Measurements from ENCODE around the gene RPS4Y1.
"Not testable (repeated sequence)": the region's sequence is repeated elsewhere in the genome, so short reads cannot be mapped to it uniquely, and the experiment has no call there.

Gene RPS4Y1

GRCh38 chrY:2841471-2841893 is at the start of gene RPS4Y1:
TSS of gene RPS4Y1 (plus strand) at chrY:2841602. CDS start at chrY:2841625, 23 bp downstream.
- Mint-ChIP-seq H3K4me3 (peak within 1 kb of the TSS; percentile 97), H3K27ac (peak within 1 kb of the TSS; percentile 98), H3K4me1 (ENCODE audit: low read depth) (peaks cover 32% of the 10 kb centered on the region), H3K9me3 (no peaks in the 10 kb centered on the region), H3K27me3 (ENCODE audit: low read depth) (no peaks in the 10 kb centered on the region), H3K36me3 (ENCODE audit: low read depth) (peaks cover 48% of the 10 kb centered on the region)
- peak; percentile 48 for DNase-seq (ENCODE audit: low spot score)

DNA sequence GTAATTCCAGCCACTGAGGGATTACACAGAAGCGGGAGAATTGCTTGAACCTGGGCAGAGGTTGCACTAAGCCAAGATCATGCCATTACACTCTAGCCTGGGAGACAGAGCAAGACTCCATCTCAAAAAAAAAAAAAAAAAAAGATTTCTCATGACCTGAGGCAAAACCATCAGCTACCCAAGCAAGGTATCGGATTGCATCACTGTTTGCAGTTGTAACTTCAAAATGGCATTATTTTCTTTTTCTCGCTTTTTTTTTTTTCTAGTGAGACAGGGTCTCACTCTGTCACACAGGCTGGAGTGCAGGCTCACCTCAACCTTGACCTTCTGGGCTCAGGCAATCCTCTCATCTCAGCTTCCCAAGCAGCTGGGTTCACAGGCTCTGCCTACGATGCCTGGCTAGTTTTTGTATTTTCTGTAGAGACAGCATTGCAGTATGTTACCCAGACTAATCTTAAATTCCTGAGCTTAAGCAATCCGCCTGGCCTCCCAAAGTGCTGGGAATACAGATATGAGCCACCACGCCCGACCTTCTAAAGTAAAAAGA is 44.4 kb upstream of the RPS4Y1 start:
- Mint-ChIP-seq H3K27me3 (ENCODE audit: low read depth) (peaks cover 7% of the 10 kb centered on the region), H3K4me3 (no peak overlapping the region)

DNA sequence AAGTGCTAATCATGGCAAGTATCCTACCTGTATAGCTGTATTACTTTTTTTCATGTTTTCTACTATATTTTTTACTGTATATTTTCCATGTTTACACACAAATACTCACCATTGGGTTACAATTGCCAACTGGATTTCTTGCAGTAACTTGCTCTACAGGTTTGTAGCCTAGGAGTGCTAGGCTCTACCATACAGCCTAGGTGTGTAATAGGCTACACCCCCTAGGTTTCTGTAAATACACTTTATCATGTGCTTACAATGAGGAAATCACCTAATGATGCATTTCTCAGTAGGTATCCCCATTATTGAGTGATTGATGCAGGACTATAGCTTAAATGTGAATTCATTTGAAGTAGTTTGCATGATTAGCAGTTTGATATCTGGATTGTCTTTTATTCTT is 43.4 kb upstream of the RPS4Y1 start:
- Mint-ChIP-seq H3K27ac (no peak overlapping the region), H3K27me3 (ENCODE audit: low read depth) (peaks cover 3% of the 10 kb centered on the region), H3K36me3 (ENCODE audit: low read depth) (no peaks in the 10 kb centered on the region), H3K9me3 (no peaks in the 10 kb centered on the region), H3K4me1 (ENCODE audit: low read depth) (peaks cover 14% of the 10 kb centered on the region), H3K4me3 (no peak overlapping the region)
- no peak for DNase-seq (ENCODE audit: low spot score)

More for the DNA sequence above, 44.4 kb upstream of the RPS4Y1 start:
- Mint-ChIP-seq H3K4me1 (ENCODE audit: low read depth) (peaks cover 6% of the 10 kb centered on the region), H3K27ac (no peak overlapping the region), H3K36me3 (ENCODE audit: low read depth) (no peaks in the 10 kb centered on the region), H3K9me3 (no peaks in the 10 kb centered on the region)
- DNase-seq (ENCODE audit: low spot score) = no peak

DNA sequence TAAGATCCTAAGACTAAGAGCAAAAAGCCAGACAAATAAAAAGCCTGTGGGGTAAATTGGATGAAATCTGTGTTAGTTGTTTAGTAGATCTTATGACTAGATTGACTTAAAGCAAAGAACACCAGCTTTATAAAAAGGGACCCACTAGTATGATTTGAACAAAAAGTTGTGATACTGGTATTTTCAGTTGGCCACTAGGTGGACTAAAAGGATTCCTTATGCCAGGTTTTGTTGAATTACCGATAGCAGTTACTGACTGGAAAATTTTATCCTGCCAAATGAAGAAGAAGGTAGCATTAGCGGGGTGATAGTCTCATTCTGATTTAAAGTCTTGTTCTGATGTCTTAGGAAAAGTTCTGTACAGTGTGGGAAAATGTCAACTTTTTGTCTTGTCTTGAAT is 41.2 kb upstream of the RPS4Y1 start:
- H3K36me3 Mint-ChIP-seq (ENCODE audit: low read depth) = peaks cover 1% of the 10 kb centered on the region
- H3K27me3 Mint-ChIP-seq (ENCODE audit: low read depth) = peaks cover 13% of the 10 kb centered on the region
- no peak for DNase-seq (ENCODE audit: low spot score)
- no peak overlapping the region for H3K27ac Mint-ChIP-seq
- no peaks in the 10 kb centered on the region for H3K9me3 Mint-ChIP-seq
- no peak overlapping the region for H3K4me3 Mint-ChIP-seq
- peaks cover 14% of the 10 kb centered on the region for H3K4me1 Mint-ChIP-seq (ENCODE audit: low read depth)

GRCh38 chrY:2817146-2817896 is 24.1 kb upstream of the RPS4Y1 start:
- not testable (repeated sequence) for DNase-seq (ENCODE audit: low spot score); H3K27me3 Mint-ChIP-seq (ENCODE audit: low read depth); H3K4me1 Mint-ChIP-seq (ENCODE audit: low read depth); H3K4me3 Mint-ChIP-seq; H3K27ac Mint-ChIP-seq; H3K36me3 Mint-ChIP-seq (ENCODE audit: low read depth); H3K9me3 Mint-ChIP-seq

- no peak for DNase-seq (ENCODE audit: low spot score)
- Mint-ChIP-seq H3K4me3 (no peak overlapping the region), H3K4me1 (ENCODE audit: low read depth) (no peaks in the 10 kb centered on the region), H3K27ac (no peak overlapping the region), H3K36me3 (ENCODE audit: low read depth) (no peaks in the 10 kb centered on the region), H3K9me3 (no peaks in the 10 kb centered on the region), H3K27me3 (ENCODE audit: low read depth) (peaks cover 11% of the 10 kb centered on the region)
Measured at GRCh38 chrY:2824471-2824870, 16.9 kb upstream of the RPS4Y1 start.

GRCh38 chrY:2828497-2828896 is 12.9 kb upstream of the RPS4Y1 start:
- Mint-ChIP-seq H3K4me1 (ENCODE audit: low read depth) (no peaks in the 10 kb centered on the region), H3K27me3 (ENCODE audit: low read depth) (peaks cover 25% of the 10 kb centered on the region), H3K9me3 (no peaks in the 10 kb centered on the region), H3K36me3 (ENCODE audit: low read depth) (no peaks in the 10 kb centered on the region), H3K4me3 (no peak overlapping the region), H3K27ac (no peak overlapping the region)
- no peak for DNase-seq (ENCODE audit: low spot score)

DNA sequence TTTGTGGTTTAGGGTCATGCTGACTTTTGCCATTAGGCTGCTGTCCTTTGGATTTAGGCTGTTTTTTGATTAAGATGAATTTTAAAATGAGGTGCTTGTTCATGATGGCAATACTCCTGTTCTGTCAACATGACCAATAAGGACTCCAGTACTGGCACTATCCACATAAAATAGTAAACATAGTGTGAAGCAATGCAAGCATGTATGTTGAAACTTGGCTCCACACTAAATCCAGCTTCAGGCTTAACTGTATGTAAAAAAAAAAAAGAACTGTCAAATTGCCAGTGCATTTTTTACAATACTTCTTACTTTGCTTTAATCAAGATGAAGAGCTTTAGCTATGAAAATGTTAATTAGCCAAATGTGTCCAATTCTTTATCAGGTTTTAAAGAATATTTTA is 6.2 kb upstream of the RPS4Y1 start:
- Mint-ChIP-seq H3K4me3 (no peak overlapping the region), H3K4me1 (ENCODE audit: low read depth) (peaks cover 2% of the 10 kb centered on the region), H3K9me3 (no peaks in the 10 kb centered on the region), H3K27ac (no peak overlapping the region), H3K27me3 (ENCODE audit: low read depth) (peaks cover 25% of the 10 kb centered on the region), H3K36me3 (ENCODE audit: low read depth) (no peaks in the 10 kb centered on the region)
- no peak for DNase-seq (ENCODE audit: low spot score)

DNA sequence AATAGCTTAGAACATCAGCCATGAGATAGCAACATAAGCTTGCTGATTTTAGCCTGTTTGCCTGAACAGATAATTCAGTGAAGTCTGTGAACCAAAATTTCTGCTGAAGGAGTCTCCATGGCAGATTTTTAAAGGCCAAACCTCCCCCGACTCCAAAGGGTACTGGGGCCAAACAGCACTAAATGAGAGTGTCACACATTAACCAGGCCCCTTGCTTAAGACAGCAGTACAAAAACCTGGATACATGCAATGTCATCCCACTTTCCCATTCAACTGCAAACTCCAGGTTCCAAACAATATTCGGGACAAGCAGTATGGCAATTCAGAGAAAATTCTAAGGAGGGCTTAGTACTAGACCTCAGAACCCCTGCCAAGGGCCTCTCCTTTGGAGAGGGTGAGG is 4.3 kb upstream of the RPS4Y1 start:
- Mint-ChIP-seq H3K4me1 (ENCODE audit: low read depth) (peaks cover 9% of the 10 kb centered on the region), H3K27ac (no peak overlapping the region), H3K36me3 (ENCODE audit: low read depth) (peaks cover 7% of the 10 kb centered on the region), H3K27me3 (ENCODE audit: low read depth) (peaks cover 15% of the 10 kb centered on the region), H3K9me3 (no peaks in the 10 kb centered on the region), H3K4me3 (no peak overlapping the region)
- no peak for DNase-seq (ENCODE audit: low spot score)

GRCh38 chrY:2837932-2838331 is 3.5 kb upstream of the RPS4Y1 start:
- Mint-ChIP-seq H3K27ac (no peak overlapping the region), H3K27me3 (ENCODE audit: low read depth) (peaks cover 12% of the 10 kb centered on the region), H3K9me3 (no peaks in the 10 kb centered on the region), H3K36me3 (ENCODE audit: low read depth) (peaks cover 14% of the 10 kb centered on the region), H3K4me1 (ENCODE audit: low read depth) (peaks cover 14% of the 10 kb centered on the region), H3K4me3 (no peak overlapping the region)
- DNase-seq (ENCODE audit: low spot score) = no peak

DNA sequence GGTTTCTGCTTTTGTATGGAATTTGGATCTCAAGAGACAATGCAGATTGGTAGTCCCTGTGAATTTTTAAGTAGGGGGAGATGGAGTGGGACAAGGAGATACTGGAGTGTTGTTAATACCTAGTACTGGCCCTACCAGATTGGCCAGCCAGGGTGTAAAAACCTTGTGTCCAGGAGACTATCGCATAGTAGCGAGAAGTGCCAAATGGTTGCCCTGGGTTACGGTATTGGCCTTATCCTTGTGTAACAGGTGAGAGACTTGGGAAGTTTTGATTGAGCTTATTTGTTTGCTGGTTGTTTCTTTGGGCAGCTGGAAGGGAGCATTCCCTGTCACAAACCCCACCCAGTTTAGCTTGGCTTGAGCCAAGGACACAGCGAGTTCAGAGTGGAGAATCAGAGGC is 5.4 kb downstream of the RPS4Y1 start:
- Mint-ChIP-seq H3K36me3 (ENCODE audit: low read depth) (peaks cover 88% of the 10 kb centered on the region), H3K9me3 (no peaks in the 10 kb centered on the region), H3K4me1 (ENCODE audit: low read depth) (peaks cover 46% of the 10 kb centered on the region), H3K27me3 (ENCODE audit: low read depth) (no peaks in the 10 kb centered on the region), H3K27ac (peak overlapping the region; percentile 9), H3K4me3 (peak overlapping the region; percentile 55)
- DNase-seq (ENCODE audit: low spot score) = no peak

GRCh38 chrY:2848384-2848783 is 7.0 kb downstream of the RPS4Y1 start:
- H3K27me3 Mint-ChIP-seq (ENCODE audit: low read depth) = no peaks in the 10 kb centered on the region
- no peaks in the 10 kb centered on the region for H3K9me3 Mint-ChIP-seq
- peak overlapping the region; percentile 41 for H3K27ac Mint-ChIP-seq
- no peak for DNase-seq (ENCODE audit: low spot score)
- H3K4me3 Mint-ChIP-seq = peak overlapping the region; percentile 30
- H3K4me1 Mint-ChIP-seq (ENCODE audit: low read depth) = peaks cover 43% of the 10 kb centered on the region
- peaks cover 87% of the 10 kb centered on the region for H3K36me3 Mint-ChIP-seq (ENCODE audit: low read depth)

- no peak overlapping the region for H3K27ac Mint-ChIP-seq
- no peaks in the 10 kb centered on the region for H3K27me3 Mint-ChIP-seq (ENCODE audit: low read depth)
- H3K4me3 Mint-ChIP-seq = no peak overlapping the region
- H3K36me3 Mint-ChIP-seq (ENCODE audit: low read depth) = peaks cover 81% of the 10 kb centered on the region
- H3K9me3 Mint-ChIP-seq = no peaks in the 10 kb centered on the region
- DNase-seq (ENCODE audit: low spot score) = no peak
- H3K4me1 Mint-ChIP-seq (ENCODE audit: low read depth) = peaks cover 38% of the 10 kb centered on the region
Measured at GRCh38 chrY:2849368-2849767, 8.0 kb downstream of the RPS4Y1 start.

DNA sequence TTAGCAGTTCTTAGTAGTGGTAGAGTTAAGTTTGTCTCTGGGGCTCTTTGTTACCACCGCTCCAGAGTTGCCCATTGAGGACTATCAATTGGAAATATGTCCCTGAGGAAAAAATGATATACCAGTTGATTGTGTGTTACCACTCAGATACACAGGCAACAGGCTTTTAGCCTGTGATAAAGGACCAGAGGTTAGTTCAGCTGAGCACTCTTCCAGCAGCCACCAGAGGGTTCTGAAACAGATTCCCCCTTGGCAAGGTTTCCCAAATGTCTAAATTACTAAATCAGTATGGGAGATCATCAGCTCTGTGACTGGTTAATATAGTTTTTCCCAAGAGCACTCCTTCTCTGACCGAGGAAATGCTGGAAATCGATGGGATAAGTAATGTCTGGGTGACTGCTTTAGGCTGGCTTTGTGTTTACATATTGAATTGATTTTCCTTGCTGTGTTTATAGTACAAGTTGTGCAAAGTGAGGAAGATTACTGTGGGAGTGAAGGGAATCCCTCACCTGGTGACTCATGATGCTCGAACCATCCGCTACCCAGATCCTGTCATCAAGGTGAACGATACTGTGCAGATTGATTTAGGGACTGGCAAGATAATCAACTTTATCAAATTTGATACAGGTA is 12.9 kb downstream of the RPS4Y1 start:
- Mint-ChIP-seq H3K36me3 (ENCODE audit: low read depth) (peaks cover 81% of the 10 kb centered on the region), H3K27ac (peak overlapping the region; percentile 43), H3K4me1 (ENCODE audit: low read depth) (peaks cover 50% of the 10 kb centered on the region), H3K9me3 (no peaks in the 10 kb centered on the region), H3K4me3 (no peak overlapping the region), H3K27me3 (ENCODE audit: low read depth) (no peaks in the 10 kb centered on the region)
- no peak for DNase-seq (ENCODE audit: low spot score)
